Psoas muscle (tissue), 8 donors: ENCODE measurements around the gene C6. TPM values are rescaled to one million over a fixed set of nuclear protein-coding genes. Genes with fewer than 3 reads are reported as not detected.

Experiments used
- ATAC-seq, 4 donors: fragments of 200-7000 bp; cut with Tn5 transposase; one replicate each; pipeline ENCODE4 v1.9.1; 2020; ENCODE audit warnings: moderate library complexity in 3 of 4, mild to moderate bottlenecking in 2 of 4
- DNase-seq, 2 donors: peaks; one replicate each; pipeline ENCODE4 v3.0.0-alpha.2; 2020
- H3K27ac ChIP-seq: fragments of 200-600 bp; one replicate; pipeline ENCODE4 v1.8.0; 2022
- H3K27me3 ChIP-seq, 3 donors: fragments of 200-600 bp in 1 of 3; one replicate each; pipeline versions ENCODE4 v1.6.1 to v1.8.0; 2013 to 2022; ENCODE audit warnings: low read length in 2 of 3, mild to moderate bottlenecking in 2 of 3, moderate library complexity in 1 of 3; ENCODE audit not compliant: insufficient read depth in 3 of 3
- H3K36me3 ChIP-seq, 2 donors: fragments of 200-600 bp in 1 of 2; one replicate each; pipeline versions ENCODE4 v1.6.1 to v1.8.0; 2013 to 2022; ENCODE audit warnings: low read depth in 1 of 2, mild to moderate bottlenecking in 1 of 2, moderate library complexity in 1 of 2; ENCODE audit not compliant: insufficient read depth in 1 of 2
- H3K4me1 ChIP-seq: fragments of 200-600 bp; one replicate; pipeline ENCODE4 v1.8.0; 2022
- H3K4me3 ChIP-seq: fragments of 200-600 bp; one replicate; pipeline ENCODE4 v1.8.0; 2022; ENCODE audit warnings: mild to moderate bottlenecking
- H3K9me3 ChIP-seq: fragments of 200-600 bp; one replicate; pipeline ENCODE4 v1.8.0; 2022
- CTCF ChIP-seq: fragments of 200-600 bp; IDR thresholded peaks from one replicate; pipeline ENCODE4 v1.8.0; 2022; ENCODE audit warnings: antibody characterized with exemption
- WGBS, 3 donors: extraction: QIAGEN DNeasy Blood & Tissue Kit; methylation state at CpG; one replicate each; pipeline versions ENCODE4 v1.1.6 to v1.1.7; 2013; 5-methylcytosine and 5-hydroxymethylcytosine counted together
- intact Hi-C, 2 donors: fragments of 100-400 bp; cut with DNase I; formaldehyde crosslinking; loops; one replicate each; pipeline versions ENCODE4 v1.11.0 to v1.14.2; 2022
- polyA plus RNA-seq, 3 donors: library from polyadenylated mRNA; stranded (reverse); fragments of 200-250 nt; gene quantifications; one replicate each; pipeline ENCODE4 v1.2.3, GENCODE V29; 2013
- total RNA-seq, 4 donors: library from RNA; stranded (reverse); fragmentation: NEBNext Ultra II Directional in 2 of 4; extraction: Animal tissue kit (Norgen Biotek cat#: 25700) in 2 of 4; gene quantifications; one replicate each; pipeline versions ENCODE4 v1.2.1 to v1.2.4, GENCODE V29; 2021 to 2023
- donor health status: healthy with polysubstance abuse.
- donor health status: DM: no; HTN: no; CAD: no; lungs with moderate emphysema.
- donor health status: Bipolar disorder and iron deficiency.
- donor health status: healthy.
- donor health status: DM: yes; HTN: yes; CAD: no.
- donor health status: DM: no; HTN: no; CAD: no.
- donor health status: DM: no; HTN: no; CAD: no.
- donor health status: DM: yes; HTN: yes; CAD: no.

C6 gene
- total and polyA plus RNA-seq, 7 donors: 0.13 to 1.1 (median 0.17) TPM

GRCh38 chr5:41145306-41145705 is 68.0 kb downstream of the C6 start:
- no peaks in the 10 kb centered on the region for H3K4me1 ChIP-seq
- 87 to 94% (median 91%) methylated on average over 5 of the region's 5 CpGs for WGBS, 3 donors
- no peak overlapping the region for H3K4me3 ChIP-seq
- no peak for TF ChIP-seq CTCF
- intact Hi-C loops: no loop called here
- DNase-seq: no peak
- no peaks in the 10 kb centered on the region for H3K27me3 ChIP-seq
- H3K36me3 ChIP-seq: no peaks in the 10 kb centered on the region
- ATAC-seq: no peak
- no peak overlapping the region for H3K27ac ChIP-seq
- no peaks in the 10 kb centered on the region for H3K9me3 ChIP-seq

DNA sequence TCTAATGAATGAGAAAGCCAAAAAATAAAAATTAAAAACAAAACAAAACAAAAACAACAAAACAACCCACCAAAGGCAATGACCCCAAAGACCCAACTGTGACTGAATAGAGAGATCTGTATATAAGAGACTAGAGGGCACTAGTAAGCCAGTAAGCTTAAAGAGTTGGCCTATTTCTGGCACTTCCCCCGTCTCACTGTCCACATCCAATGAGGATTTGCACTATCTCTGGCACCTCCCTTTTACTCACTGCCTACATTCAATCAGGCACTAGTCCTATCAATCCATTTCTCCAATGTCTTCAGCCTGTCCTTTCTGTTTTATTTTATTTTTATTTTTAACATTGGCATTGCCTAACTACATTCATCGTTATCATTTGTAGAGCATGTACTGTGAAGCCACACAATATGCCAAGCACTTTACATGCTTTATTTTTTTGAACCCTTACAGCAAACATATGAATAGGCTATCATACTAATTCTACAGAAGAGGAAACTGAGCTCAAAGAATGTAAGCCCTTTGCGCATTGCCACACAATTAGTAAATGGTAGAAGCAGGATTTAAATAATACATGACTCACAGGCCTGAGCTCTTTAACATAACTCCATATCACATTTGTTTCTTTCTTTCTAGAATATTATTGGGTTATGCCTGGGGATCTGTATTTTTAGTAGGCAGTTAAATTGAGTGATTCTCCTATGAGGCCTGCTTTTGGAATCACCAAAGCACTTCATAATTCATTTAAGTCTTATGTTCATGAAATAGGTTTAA is 70.0 kb downstream of the C6 start:
- Histone ChIP-seq H3K36me3 (no peaks in the 10 kb centered on the region), H3K4me3 (no peak overlapping the region), H3K27me3 (no peaks in the 10 kb centered on the region), H3K27ac (no peak overlapping the region), H3K9me3 (no peaks in the 10 kb centered on the region), H3K4me1 (no peaks in the 10 kb centered on the region)
- no peak for TF ChIP-seq CTCF
- 71 to 85% (median 83%) methylated on average over 3 of the region's 3 CpGs for WGBS, 3 donors
- ATAC-seq (no peak), DNase-seq (no peak)
- intact Hi-C loops: no loop called here

DNA sequence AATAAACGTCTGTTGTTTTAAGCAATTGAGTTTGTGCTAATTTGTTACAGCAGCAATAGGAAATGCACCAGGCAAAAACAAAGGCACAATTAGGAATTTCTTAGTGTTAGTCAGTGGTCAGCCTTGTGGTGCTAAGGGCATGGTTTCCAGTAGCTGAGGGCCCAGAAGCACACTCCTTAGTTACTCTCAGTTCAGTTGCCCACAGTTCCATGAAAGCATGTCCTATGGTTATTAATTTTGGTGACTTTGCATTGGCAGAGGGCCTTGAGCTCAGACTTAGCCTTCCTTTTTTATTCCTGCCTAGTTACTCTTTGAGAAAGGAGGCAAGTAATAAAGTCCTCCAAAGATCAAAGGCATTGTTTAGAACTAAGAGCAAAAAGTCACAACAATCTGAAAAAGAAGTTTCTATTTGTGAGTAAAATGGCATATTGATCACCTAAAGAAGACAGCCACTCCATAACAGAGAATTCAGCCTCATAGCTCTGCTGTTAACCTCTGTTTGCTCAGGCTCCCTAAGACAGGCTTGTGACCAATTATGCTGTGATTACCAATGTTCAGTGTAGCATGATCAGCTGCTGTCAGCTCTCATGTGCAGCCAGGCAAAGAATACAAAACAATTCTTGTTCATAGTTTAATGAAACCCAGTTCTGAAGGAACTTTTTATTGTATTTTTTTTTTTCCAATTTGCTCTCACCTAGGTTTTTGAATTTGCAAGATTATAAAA is 85.2 kb downstream of the C6 start:
- no peaks in the 10 kb centered on the region for H3K27me3 ChIP-seq
- no peak for ATAC-seq
- no peaks in the 10 kb centered on the region for H3K9me3 ChIP-seq
- no peaks in the 10 kb centered on the region for H3K36me3 ChIP-seq
- intact Hi-C loops: no loop called here
- WGBS, 3 donors: 0 to 21% (median 19%) methylated on average over 1 of the region's 1 CpG
- H3K4me3 ChIP-seq: no peak overlapping the region
- H3K27ac ChIP-seq: no peak overlapping the region
- DNase-seq: no peak
- no peaks in the 10 kb centered on the region for H3K4me1 ChIP-seq
- no peak for TF ChIP-seq CTCF

DNA sequence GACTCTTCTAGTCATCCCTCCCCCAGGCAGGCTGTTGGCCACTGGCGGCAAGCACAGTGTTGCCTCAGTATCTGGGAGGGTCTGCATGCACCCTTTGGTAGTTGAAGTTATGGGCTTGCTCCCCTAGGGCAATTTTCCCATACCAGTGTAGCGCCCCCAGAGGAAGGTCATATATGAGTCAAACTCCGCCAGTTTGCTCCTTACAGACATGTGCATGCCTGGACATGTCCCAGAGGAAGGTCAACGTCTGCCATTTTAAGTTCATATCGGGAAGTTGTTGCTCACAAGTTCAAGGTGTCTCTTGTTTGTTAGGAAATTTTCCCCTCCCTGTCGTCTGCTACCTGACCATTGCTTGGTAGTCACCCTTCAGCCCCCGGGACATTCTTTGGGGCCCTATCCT is 90.9 kb downstream of the C6 start:
- Histone ChIP-seq H3K36me3 (no peaks in the 10 kb centered on the region), H3K27me3 (no peaks in the 10 kb centered on the region), H3K9me3 (no peaks in the 10 kb centered on the region), H3K4me3 (no peak overlapping the region), H3K27ac (no peak overlapping the region), H3K4me1 (no peaks in the 10 kb centered on the region)
- 89 to 95% (median 93%) methylated on average over 7 of the region's 7 CpGs for WGBS, 3 donors
- no peak for TF ChIP-seq CTCF
- ATAC-seq (no peak), DNase-seq (no peak)
- intact Hi-C loops: no loop called here
